ENCODE measurements around the gene TCF23.

Gene TCF23

GRCh38 chr2:27203741-27204140, 54.9 kb downstream of the TCF23 start:
- no peak overlapping the region for H3K27ac ChIP-seq (ENCODE audit: low read depth, low read length)
- no peaks in the 10 kb centered on the region for H3K9me2 ChIP-seq (replicated peaks; ENCODE audit: control insufficient read depth, low read length)
- H4K20me1 ChIP-seq (ENCODE audit: control insufficient read depth, insufficient read depth, low read depth, low read length) = no peaks in the 10 kb centered on the region
- no peaks in the 10 kb centered on the region for H3F3A ChIP-seq (ENCODE audit: control insufficient read depth, insufficient read depth)
- H3K4me3 ChIP-seq (ENCODE audit: low read length) = no peak overlapping the region
- 0 out of 2 replicates have a peak, but pooled peaks cover 1% of the 10 kb centered on the region for H3K4me1 ChIP-seq (ENCODE audit: control insufficient read depth, low read length)
- no peak for TF ChIP-seq CTCF (IDR thresholded peaks at IDR 0.05; ENCODE audit: low read depth, low read length, poor library complexity, severe bottlenecking)
- peaks cover 86% of the 10 kb centered on the region for H3K36me3 ChIP-seq (ENCODE audit: control insufficient read depth, low read length)
- H3K79me2 ChIP-seq (ENCODE audit: control insufficient read depth, low read length) = peaks cover 2% of the 10 kb centered on the region; the same call in 1 of the 2 replicates
- H3K9me3 ChIP-seq (ENCODE audit: control insufficient read depth, insufficient read depth, low read length) = no peaks in the 10 kb centered on the region
- H3K27me3 ChIP-seq (ENCODE audit: control insufficient read depth, low read length) = no peaks in the 10 kb centered on the region
- no peak overlapping the region for H3K4me2 ChIP-seq (ENCODE audit: low read length)

GRCh38 chr2:27204566-27204965, 55.8 kb downstream of the TCF23 start:
- Histone ChIP-seq H3K79me2 (ENCODE audit: control insufficient read depth, low read length) (peaks cover 8% of the 10 kb centered on the region), H3K4me2 (ENCODE audit: low read length) (no peak overlapping the region), H3K4me1 (ENCODE audit: control insufficient read depth, low read length) (peaks cover 9% of the 10 kb centered on the region), H3K27ac (ENCODE audit: low read depth, low read length) (no peak overlapping the region), H4K20me1 (ENCODE audit: control insufficient read depth, insufficient read depth, low read depth, low read length) (no peaks in the 10 kb centered on the region), H3K9me2 (replicated peaks; ENCODE audit: control insufficient read depth, low read length) (no peaks in the 10 kb centered on the region), H3K4me3 (ENCODE audit: low read length) (no peak overlapping the region), H3K36me3 (ENCODE audit: control insufficient read depth, low read length) (peaks cover 88% of the 10 kb centered on the region), H3F3A (ENCODE audit: control insufficient read depth, insufficient read depth) (no peaks in the 10 kb centered on the region), H3K9me3 (ENCODE audit: control insufficient read depth, insufficient read depth, low read length) (no peaks in the 10 kb centered on the region), H3K27me3 (ENCODE audit: control insufficient read depth, low read length) (no peaks in the 10 kb centered on the region)
- TF ChIP-seq CTCF (IDR thresholded peaks at IDR 0.05; ENCODE audit: low read depth, low read length, poor library complexity, severe bottlenecking) (no peak), EZH2phosphoT487 (IDR thresholded peaks at IDR 0.05; ENCODE audit: borderline replicate concordance, low read length) (no peak)

GRCh38 chr2:27205206-27205605, 56.4 kb downstream of the TCF23 start:
- H3K36me3 ChIP-seq (ENCODE audit: control insufficient read depth, low read length) = peaks cover 88% of the 10 kb centered on the region
- H4K20me1 ChIP-seq (ENCODE audit: control insufficient read depth, insufficient read depth, low read depth, low read length) = no peaks in the 10 kb centered on the region

More at GRCh38 chr2:27205206-27205605, 56.4 kb downstream of the TCF23 start:
- no peaks in the 10 kb centered on the region for H3K27me3 ChIP-seq (ENCODE audit: control insufficient read depth, low read length)
- TF ChIP-seq EZH2phosphoT487 (IDR thresholded peaks at IDR 0.05; ENCODE audit: borderline replicate concordance, low read length) (no peak), CTCF (IDR thresholded peaks at IDR 0.05; ENCODE audit: low read depth, low read length, poor library complexity, severe bottlenecking) (no peak)
- no peak overlapping the region for H3K4me3 ChIP-seq (ENCODE audit: low read length)
- H3K9me3 ChIP-seq (ENCODE audit: control insufficient read depth, insufficient read depth, low read length) = no peaks in the 10 kb centered on the region
- peaks cover 15% of the 10 kb centered on the region for H3K79me2 ChIP-seq (ENCODE audit: control insufficient read depth, low read length)
- H3K4me1 ChIP-seq (ENCODE audit: control insufficient read depth, low read length) = peaks cover 16% of the 10 kb centered on the region
- no peak overlapping the region for H3K4me2 ChIP-seq (ENCODE audit: low read length)
- H3F3A ChIP-seq (ENCODE audit: control insufficient read depth, insufficient read depth) = no peaks in the 10 kb centered on the region; the same call in 1 of the 2 replicates
- no peaks in the 10 kb centered on the region for H3K9me2 ChIP-seq (replicated peaks; ENCODE audit: control insufficient read depth, low read length)
- no peak overlapping the region for H3K27ac ChIP-seq (ENCODE audit: low read depth, low read length)
